Measurements from ENCODE around the gene CPE.

Gene CPE

GRCh38 chr4:165367040-165367439 lies 11.8 kb upstream of the CPE start:
- DNase-seq, result no peak

- DNase-seq, result no peak
Observed at GRCh38 chr4:165368114-165368513, 10.7 kb upstream of the CPE start.

DNA sequence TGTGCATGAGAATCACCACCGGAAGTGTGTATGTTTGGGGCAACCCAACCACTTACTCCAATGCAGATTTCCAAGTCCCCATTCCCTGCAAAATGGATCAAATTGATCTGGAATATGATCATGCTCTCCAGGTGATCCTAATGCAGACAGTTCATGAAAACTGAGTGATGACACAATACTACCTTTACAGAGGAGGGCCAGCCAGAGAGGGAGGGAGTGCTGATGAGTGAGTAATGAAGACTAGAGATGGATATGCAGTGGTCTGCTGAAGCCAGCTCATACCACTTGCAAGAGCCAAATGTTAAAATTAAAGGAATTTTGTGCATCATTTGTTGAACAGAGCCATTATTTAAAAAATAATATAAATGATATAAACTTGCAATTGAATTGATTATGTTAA lies 10.2 kb upstream of the CPE start:
- no peak for DNase-seq

GRCh38 chr4:165369522-165369921 lies 9.3 kb upstream of the CPE start:
- no peak for DNase-seq

GRCh38 chr4:165370530-165370929 lies 8.3 kb upstream of the CPE start:
- no peak for DNase-seq

- no peak for DNase-seq
Observed at GRCh38 chr4:165375465-165375864, 3.3 kb upstream of the CPE start.

DNA sequence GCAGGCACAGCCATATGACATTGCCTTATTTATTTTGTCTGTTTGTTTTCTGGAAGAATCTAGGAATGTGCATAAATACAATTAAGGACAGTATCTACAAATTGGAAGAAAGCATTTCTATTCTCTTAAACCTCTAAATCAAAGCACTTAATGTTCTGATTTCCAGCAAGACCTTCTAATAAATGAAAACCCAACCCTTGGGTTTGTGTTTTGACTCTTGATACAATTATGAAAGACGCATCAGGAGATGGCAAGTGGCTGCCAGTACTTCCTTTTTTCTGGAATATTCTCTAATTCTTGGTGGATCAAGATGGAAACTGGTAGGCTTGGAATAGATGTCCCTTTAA lies 437 bp upstream of the CPE start:
- DNase-seq, result no peak

- DNase-seq, result no peak
Observed at GRCh38 chr4:165379678-165380064, 863 bp downstream of the CPE start.

- no peak for DNase-seq
Observed at GRCh38 chr4:165380805-165381204, 2.0 kb downstream of the CPE start.

- DNase-seq, result no peak
Observed at GRCh38 chr4:165381821-165382373, 3.1 kb downstream of the CPE start.

DNA sequence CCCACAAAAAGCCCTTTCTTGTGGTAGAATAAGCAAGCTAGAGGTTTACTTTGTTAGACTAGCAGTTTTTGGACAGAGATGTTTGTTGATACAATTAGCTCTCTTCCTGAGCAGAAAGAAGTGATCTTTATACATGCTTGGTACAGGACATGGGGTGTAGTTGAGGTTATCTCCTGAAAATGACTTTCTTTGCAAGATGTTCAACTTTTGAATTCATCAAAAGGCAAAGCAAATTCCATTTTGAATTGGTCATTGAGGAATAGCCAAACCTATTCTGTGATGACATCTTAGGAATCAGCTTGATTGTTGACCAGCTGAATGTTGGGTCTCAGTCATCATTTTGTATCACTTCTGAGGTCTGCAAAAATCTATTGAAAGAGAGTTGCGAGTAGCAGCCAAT lies 3.8 kb downstream of the CPE start:
- DNase-seq, result no peak

- DNase-seq, result no peak
Observed at GRCh38 chr4:165383591-165384073, 4.8 kb downstream of the CPE start.

DNA sequence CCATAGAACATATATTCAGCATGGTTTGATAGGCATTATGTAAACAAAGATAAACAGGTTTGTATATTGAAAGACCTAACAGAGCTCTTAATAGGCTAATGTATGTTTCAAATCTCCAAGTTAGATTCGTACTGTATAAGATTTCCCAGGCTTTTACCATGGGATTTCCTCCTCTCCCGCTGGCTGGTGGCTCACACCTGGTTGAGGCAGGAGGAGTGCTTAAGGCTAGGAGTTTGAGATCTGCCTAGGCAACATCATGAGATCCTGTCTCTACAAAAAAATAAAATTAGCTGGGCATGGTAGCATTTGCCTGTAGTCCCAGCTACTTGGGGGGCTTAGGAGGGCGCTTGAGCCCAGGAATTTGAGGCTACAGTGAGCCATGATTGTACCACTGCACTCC lies 5.4 kb downstream of the CPE start:
- no peak for DNase-seq

DNA sequence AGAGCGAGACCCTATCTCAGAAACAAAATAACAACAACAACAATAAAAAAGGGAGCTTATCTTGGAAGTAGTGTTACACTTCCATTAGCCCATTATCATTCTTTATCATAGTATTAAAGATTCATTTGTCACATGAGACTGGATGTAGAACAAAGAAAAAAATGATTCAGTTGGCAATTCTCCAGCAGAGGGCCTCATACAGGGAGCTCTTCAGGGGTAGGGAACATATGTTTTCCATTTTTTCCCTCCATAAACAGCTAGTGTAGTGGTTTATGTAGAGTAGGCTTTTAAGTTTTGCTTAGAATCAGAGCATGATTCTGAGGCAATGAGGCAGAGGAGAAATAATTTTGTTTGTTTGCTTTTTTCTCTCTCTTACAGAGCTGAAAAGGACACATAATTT lies 5.8 kb downstream of the CPE start:
- DNase-seq, result no peak

DNA sequence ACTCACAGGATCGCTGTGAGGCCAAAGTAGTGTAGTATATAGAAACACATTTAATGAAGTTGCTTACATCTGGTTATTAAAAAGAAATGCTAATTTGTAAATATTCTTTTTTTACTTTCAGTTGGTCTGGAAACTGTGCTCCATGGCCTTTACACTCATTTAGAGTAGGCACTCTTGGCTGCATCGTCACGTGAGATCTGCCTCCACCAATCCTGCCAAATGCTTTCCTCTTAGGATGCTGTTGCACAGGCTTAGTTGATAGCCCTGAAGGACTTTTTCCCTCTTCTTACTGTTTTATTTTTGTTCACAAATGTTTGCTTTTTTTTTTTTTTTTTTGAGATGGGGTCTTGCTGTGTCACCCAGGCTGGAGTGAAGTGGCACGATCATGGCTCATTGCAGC lies 6.3 kb downstream of the CPE start:
- DNase-seq, result no peak

- no peak for DNase-seq
Observed at GRCh38 chr4:165386328-165386727, 7.5 kb downstream of the CPE start.

GRCh38 chr4:165388756-165389155 lies 9.9 kb downstream of the CPE start:
- no peak for DNase-seq

- DNase-seq, result no peak
Observed at GRCh38 chr4:165393051-165393450, 14.2 kb downstream of the CPE start.

DNA sequence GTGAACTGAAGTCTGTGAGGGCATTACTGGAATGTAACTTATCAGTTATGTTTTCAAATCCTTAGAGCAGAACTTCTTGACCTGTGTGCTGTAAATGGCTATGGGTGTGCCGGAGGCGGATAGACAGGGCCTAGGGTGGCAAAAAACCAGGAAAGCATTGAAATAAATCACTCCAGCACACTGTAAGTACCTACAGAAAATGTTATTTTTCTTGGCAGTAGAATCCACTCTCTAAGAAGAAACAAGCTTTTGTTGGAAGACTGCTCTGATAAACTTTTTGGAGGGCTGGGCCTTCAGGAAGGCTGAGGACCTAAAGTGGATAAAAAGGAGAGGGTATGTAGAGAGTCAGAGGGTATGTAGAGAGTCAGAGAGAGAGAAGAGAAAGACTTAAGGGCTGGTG lies 14.9 kb downstream of the CPE start:
- no peak for DNase-seq

DNA sequence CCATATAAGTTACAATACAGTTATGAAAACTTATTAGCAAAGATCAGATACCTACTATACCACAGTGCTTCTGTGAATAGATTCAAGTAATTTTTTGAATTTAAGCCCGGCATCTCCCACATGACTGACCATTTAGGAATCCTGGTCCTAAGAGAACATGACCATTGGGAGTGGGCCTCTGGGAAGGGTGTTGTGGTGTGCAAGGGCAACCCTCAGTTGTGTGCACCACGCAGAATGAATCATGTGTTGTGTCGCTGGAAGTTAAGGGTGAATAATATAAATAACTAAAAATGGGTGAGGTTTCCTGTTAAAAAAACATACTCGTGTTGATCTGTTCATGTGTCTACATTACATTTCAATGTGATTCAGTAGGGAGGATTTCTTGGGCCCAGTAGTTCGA lies 15.5 kb downstream of the CPE start:
- no peak for DNase-seq

DNA sequence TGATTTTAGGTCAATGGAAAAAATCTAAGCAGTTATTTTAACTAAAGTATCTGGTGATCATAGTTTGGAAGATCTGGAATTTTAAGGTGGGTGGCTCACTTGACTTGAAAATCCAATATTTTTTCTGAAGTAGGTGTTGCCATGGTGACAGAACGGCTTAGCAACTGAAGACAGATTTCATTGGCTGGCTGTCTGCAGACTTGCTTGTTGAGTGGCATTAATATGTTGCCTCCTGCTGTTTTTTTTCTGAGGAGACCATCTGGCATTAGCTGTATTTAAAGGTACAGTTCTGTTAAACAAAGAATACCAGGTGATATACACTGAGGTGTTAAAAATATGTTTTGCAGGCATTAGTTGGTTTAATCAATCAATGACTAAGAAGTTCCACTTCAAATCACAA lies 19.8 kb downstream of the CPE start:
- no peak for DNase-seq

DNA sequence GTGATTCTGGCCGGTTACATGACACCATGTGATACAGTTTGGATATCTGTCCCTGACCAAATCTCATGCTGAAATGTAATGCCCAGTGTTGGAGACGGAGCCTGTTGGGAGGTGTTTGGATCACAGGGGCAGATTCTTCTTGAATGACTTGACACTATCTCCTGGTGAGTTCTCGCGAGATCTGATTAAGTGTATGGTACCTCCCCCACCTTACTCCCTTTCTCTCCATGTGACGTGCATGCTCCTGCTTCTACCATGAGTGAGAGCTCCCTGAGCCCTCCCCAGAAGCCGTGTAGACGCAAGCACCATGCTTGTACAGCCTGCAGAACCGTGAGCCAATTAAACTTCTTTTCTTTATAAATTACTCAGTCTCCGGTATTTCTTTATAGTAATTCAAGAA lies 23.6 kb downstream of the CPE start:
- DNase-seq, result no peak

DNA sequence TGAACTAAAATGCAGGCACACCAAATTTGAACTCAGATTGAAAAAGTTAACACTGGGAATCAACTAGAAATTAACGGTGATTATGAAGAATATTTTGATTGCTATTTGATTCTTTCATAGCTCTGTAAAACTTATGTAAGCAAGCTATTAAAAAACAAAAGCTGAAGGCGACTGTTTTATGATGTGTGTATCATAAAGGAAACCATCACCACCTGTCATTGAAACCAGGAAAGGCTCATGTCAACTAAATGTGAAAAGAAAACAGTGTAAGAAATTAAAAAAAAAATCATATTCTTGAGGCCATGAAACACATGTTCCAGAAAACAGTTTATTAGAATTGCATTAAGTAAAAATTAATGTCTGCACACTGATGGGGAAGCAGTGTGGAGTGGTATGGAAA lies 24.2 kb downstream of the CPE start:
- no peak for DNase-seq

- no peak for DNase-seq
Observed at GRCh38 chr4:165403637-165404036, 24.8 kb downstream of the CPE start.

DNA sequence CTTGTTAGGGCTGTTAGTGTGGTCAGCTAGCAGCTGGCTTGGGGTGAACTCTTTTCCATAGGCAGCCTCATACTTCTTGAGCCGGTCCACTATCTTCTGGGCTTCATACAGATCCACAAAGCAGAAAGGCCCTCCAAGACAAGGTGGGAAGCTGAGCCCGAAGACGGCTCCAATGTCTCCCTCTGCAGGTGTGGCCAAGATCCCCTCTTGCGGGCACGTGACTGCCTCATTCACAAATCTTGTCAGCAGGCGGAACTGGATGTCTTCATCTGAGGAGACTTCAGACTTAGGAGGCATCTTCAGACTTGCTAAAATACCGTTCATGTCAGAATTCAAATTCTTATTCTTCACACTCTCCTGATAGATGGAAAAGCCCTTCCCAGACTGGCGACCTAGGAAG lies 25.3 kb downstream of the CPE start:
- DNase-seq, result no peak

DNA sequence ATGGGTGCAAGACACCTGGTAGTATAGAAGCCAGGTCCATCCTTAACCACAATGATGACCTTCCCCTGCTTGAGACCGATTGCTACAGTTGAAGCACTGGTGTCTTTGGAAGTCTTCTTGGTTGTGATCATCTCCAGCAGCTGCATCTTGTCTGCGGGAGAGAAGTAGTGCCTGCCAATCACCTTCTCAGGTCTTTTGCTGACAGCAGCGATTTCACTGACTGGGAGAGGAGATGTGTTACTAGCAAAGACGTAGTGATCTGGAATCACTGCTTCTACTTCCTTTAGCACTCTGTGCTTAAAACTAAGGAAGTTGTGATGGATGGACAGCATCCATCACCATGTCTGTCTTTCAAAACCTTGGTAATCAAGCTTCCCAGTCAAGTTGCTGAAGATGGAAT lies 25.9 kb downstream of the CPE start:
- no peak for DNase-seq
